H1 (cell line): ENCODE data around the gene BRD1. TPM values are rescaled to one million over a fixed set of nuclear protein-coding genes. Genes with fewer than 3 reads are reported as not detected.

Experiments used
- CTCF ChIA-PET: fragments of 300-600 bp; sonication (Branson Sonifier 250); formaldehyde crosslinking; loops from one replicate; lab custom pipeline; 2021; ENCODE audit not compliant: partially characterized antibody; lab: Charles Lee
- POLR2A ChIA-PET: fragments of 300-600 bp; sonication (Branson Sonifier 250); formaldehyde crosslinking; loops from one replicate; lab custom pipeline; 2021; ENCODE audit warnings: inconsistent platforms; ENCODE audit not compliant: partially characterized antibody; lab: Charles Lee
- DNase-seq, 2 experiments: peaks; one replicate each; pipeline versions ENCODE4 v3.0.0 to v3.0.0-alpha.2; 2010 to 2022; ENCODE audit warnings: low spot score in 2 of 2, low read depth in 1 of 2, mixed read lengths in 1 of 2
- FAIRE-seq: peaks from 2 replicates; lab custom pipeline; 2011; peaks lifted over from hg19 to GRCh38; lab: Jason Lieb, UNC
- H2AFZ ChIP-seq: 2 replicates; pipeline ENCODE4 v1.8.1; 2012; ENCODE audit warnings: low read length, inconsistent platforms
- H2AK5ac ChIP-seq: 2 replicates; pipeline ENCODE4 v1.6.1; 2013; ENCODE audit warnings: low read depth, low read length
- H2BK120ac ChIP-seq: replicated peaks from 2 replicates; pipeline ENCODE3; 2013; ENCODE audit warnings: low read depth, low read length, inconsistent platforms
- H2BK12ac ChIP-seq: 2 replicates; pipeline ENCODE4 v1.6.1; 2013; ENCODE audit warnings: low read depth, low read length
- H2BK15ac ChIP-seq: 2 replicates; pipeline ENCODE4 v1.6.1; 2013; ENCODE audit warnings: low read length
- H2BK20ac ChIP-seq: 2 replicates; pipeline ENCODE4 v1.6.1; 2013; ENCODE audit warnings: low read length
- H2BK5ac ChIP-seq: 2 replicates; pipeline ENCODE4 v1.6.1; 2013; ENCODE audit warnings: low read depth, low read length
- H3K14ac ChIP-seq: 2 replicates; pipeline ENCODE4 v1.6.1; 2013; ENCODE audit warnings: inconsistent platforms; ENCODE audit not compliant: insufficient read length
- H3K18ac ChIP-seq: 2 replicates; pipeline ENCODE4 v1.6.1; 2013; ENCODE audit warnings: low read length; ENCODE audit errors: extremely low read depth
- H3K23ac ChIP-seq: 2 replicates; pipeline ENCODE4 v1.6.1; 2013; ENCODE audit warnings: inconsistent platforms; ENCODE audit not compliant: insufficient read length
- H3K23me2 ChIP-seq: 2 replicates; pipeline ENCODE4 v1.6.1; 2013; ENCODE audit warnings: low read depth, low read length
- H3K27ac ChIP-seq: 2 replicates; pipeline ENCODE4 v1.6.1; 2011; ENCODE audit warnings: low read depth, low read length, inconsistent platforms
- H3K27me3 ChIP-seq, 4 experiments: replicated peaks in 1 of 4; 1 replicate in 1 of 4; 2 replicates in 3 of 4; pipeline versions ENCODE4 v1.6.1 to v1.8.1; 2011 to 2013; ENCODE audit warnings: low read length in 3 of 4, mild to moderate bottlenecking in 3 of 4, inconsistent platforms in 2 of 4, mixed read lengths in 2 of 4, moderate library complexity in 1 of 4; ENCODE audit not compliant: control insufficient read depth in 3 of 4, insufficient read depth in 3 of 4; ENCODE audit errors: extremely low read depth in 1 of 4
- H3K36me3 ChIP-seq, 4 experiments: 2 replicates each; pipeline versions ENCODE4 v1.6.1 to v1.8.1; 2011 to 2013; ENCODE audit warnings: mild to moderate bottlenecking in 4 of 4, low read length in 3 of 4, moderate library complexity in 2 of 4, control low read depth in 1 of 4, inconsistent platforms in 1 of 4; ENCODE audit not compliant: insufficient read depth in 4 of 4, control insufficient read depth in 2 of 4
- H3K4ac ChIP-seq: replicated peaks from 2 replicates; pipeline ENCODE3; 2013; ENCODE audit warnings: low read length, low read depth, mixed read lengths, inconsistent platforms; ENCODE audit not compliant: insufficient read length
- H3K4me1 ChIP-seq, 4 experiments: replicated peaks in 1 of 4; 1 replicate in 1 of 4; 2 replicates in 3 of 4; pipeline versions ENCODE4 v1.6.1 to v1.8.1; 2011 to 2013; ENCODE audit warnings: low read length in 3 of 4, inconsistent platforms in 2 of 4, mixed read lengths in 1 of 4; ENCODE audit not compliant: insufficient read depth in 4 of 4, control insufficient read depth in 3 of 4
- H3K4me2 ChIP-seq, 2 experiments: 2 replicates each; pipeline versions ENCODE4 v1.6.1 to v1.8.1; 2011 to 2013; ENCODE audit warnings: low read depth in 2 of 2, low read length in 2 of 2, control low read depth in 1 of 2, inconsistent platforms in 1 of 2, mild to moderate bottlenecking in 1 of 2; ENCODE audit not compliant: insufficient read depth in 1 of 2
- H3K4me3 ChIP-seq, 4 experiments: fragments of 200-600, 300-600 bp in 1 of 4; sonication (generic), shearing (Covaris generic), sonication (Bioruptor Twin) in 1 of 4; 2 replicates each; pipeline versions ENCODE4 v1.5.1 to v1.8.1; 2011 to 2016; ENCODE audit warnings: low read length in 4 of 4, low read depth in 3 of 4, control low read depth in 2 of 4, inconsistent platforms in 2 of 4, mild to moderate bottlenecking in 2 of 4, mixed read lengths in 1 of 4, moderate library complexity in 1 of 4; ENCODE audit not compliant: insufficient read depth in 2 of 4; ENCODE audit errors: extremely low read depth in 1 of 4
- H3K56ac ChIP-seq: replicated peaks from 2 replicates; pipeline ENCODE3; 2013; ENCODE audit warnings: low read depth, mild to moderate bottlenecking, mixed read lengths, low read length, inconsistent platforms; ENCODE audit not compliant: insufficient read length
- H3K79me1 ChIP-seq: 2 replicates; pipeline ENCODE4 v1.6.1; 2013; ENCODE audit warnings: low read depth, low read length, control low read depth
- H3K79me2 ChIP-seq, 2 experiments: 2 replicates each; pipeline versions ENCODE4 v1.6.1 to v1.8.1; 2012 to 2013; ENCODE audit warnings: low read length in 2 of 2, mild to moderate bottlenecking in 2 of 2, inconsistent platforms in 1 of 2; ENCODE audit not compliant: insufficient read depth in 2 of 2, control insufficient read depth in 1 of 2
- H3K9ac ChIP-seq, 4 experiments: replicated peaks in 1 of 4; 1 replicate in 1 of 4; 2 replicates in 3 of 4; pipeline versions ENCODE4 v1.6.1 to v1.8.1; 2011 to 2013; ENCODE audit warnings: low read depth in 3 of 4, low read length in 3 of 4, control low read depth in 2 of 4, mild to moderate bottlenecking in 2 of 4, moderate library complexity in 2 of 4, inconsistent platforms in 1 of 4; ENCODE audit errors: extremely low read depth in 1 of 4
- H3K9me3 ChIP-seq, 2 experiments: 2 replicates each; pipeline versions ENCODE4 v1.6.1 to v1.8.1; 2012 to 2013; ENCODE audit warnings: mild to moderate bottlenecking in 2 of 2, moderate library complexity in 2 of 2, control low read depth in 1 of 2, inconsistent platforms in 1 of 2, low read depth in 1 of 2, low read length in 1 of 2, mixed read lengths in 1 of 2; ENCODE audit not compliant: insufficient read depth in 2 of 2
- H4K20me1 ChIP-seq, 2 experiments: replicated peaks in 1 of 2; 2 replicates each; pipeline versions ENCODE3 to v1.8.1; 2011 to 2013; ENCODE audit warnings: inconsistent platforms in 2 of 2, low read length in 2 of 2, mild to moderate bottlenecking in 1 of 2; ENCODE audit not compliant: insufficient read depth in 2 of 2, control insufficient read depth in 1 of 2
- H4K5ac ChIP-seq: 2 replicates; pipeline ENCODE4 v1.6.1; 2013; ENCODE audit warnings: low read length, low read depth, mixed read lengths, inconsistent platforms; ENCODE audit not compliant: insufficient read length
- H4K8ac ChIP-seq: 2 replicates; pipeline ENCODE4 v1.8.0; 2013; ENCODE audit warnings: mild to moderate bottlenecking, moderate library complexity, low read length, inconsistent platforms; ENCODE audit not compliant: insufficient read depth; ENCODE audit errors: extremely low read depth
- H4K91ac ChIP-seq: replicated peaks from 2 replicates; pipeline ENCODE3; 2013; ENCODE audit warnings: low read length, mixed read lengths, inconsistent platforms; ENCODE audit not compliant: insufficient read length
- BCL11A ChIP-seq, 2 experiments: IDR thresholded peaks; one replicate each; pipeline ENCODE4 v1.6.1; 2011; ENCODE audit warnings: low read depth in 2 of 2, low read length in 2 of 2, mild to moderate bottlenecking in 2 of 2
- EGR1 ChIP-seq: IDR thresholded peaks from 2 replicates; pipeline ENCODE4 v1.6.1; 2011; ENCODE audit warnings: low read depth, low read length, borderline replicate concordance
- JUN ChIP-seq: IDR thresholded peaks from 2 replicates; pipeline ENCODE4 v1.6.1; 2011; ENCODE audit warnings: low read depth, mild to moderate bottlenecking, improper control_type of control experiment, low read length
- NANOG ChIP-seq: IDR thresholded peaks from 2 replicates; pipeline ENCODE4 v1.6.1; 2011; ENCODE audit warnings: low read length, low read depth, mild to moderate bottlenecking, inconsistent platforms; ENCODE audit not compliant: insufficient read depth, poor library complexity, severe bottlenecking
- RAD21 ChIP-seq, 2 experiments: IDR thresholded peaks in 1 of 2; conservative IDR thresholded peaks in 1 of 2; 2 replicates each; pipeline ENCODE4 v1.6.1; 2011; ENCODE audit warnings: low read depth in 2 of 2, low read length in 2 of 2, improper control_type of control experiment in 1 of 2, inconsistent platforms in 1 of 2, mild to moderate bottlenecking in 1 of 2, moderate library complexity in 1 of 2
- RNF2 ChIP-seq: fragments of 200-900, 300-1000 bp; sonication (generic); IDR thresholded peaks from 2 replicates; pipeline ENCODE4 v1.7.1; 2016; ENCODE audit warnings: borderline replicate concordance, low read depth, mild to moderate bottlenecking, antibody characterized with exemption, low read length; ENCODE audit not compliant: poor library complexity, severe bottlenecking; ENCODE audit errors: missing control alignments
- TBP ChIP-seq: IDR thresholded peaks from 2 replicates; pipeline ENCODE4 v1.6.1; 2011; ENCODE audit warnings: low read depth, low read length, improper control_type of control experiment
- WGBS, 2 experiments: shearing (Covaris generic) in 1 of 2; methylation state at CpG; one replicate each; pipeline versions ENCODE4 v1.1.6 to v1.1.7; 2013 to 2015; ENCODE audit warnings: low lambda C conversion rate in 2 of 2, mixed read lengths in 2 of 2, inconsistent platforms in 1 of 2, low coverage in 1 of 2, missing lambda C conversion rate in 1 of 2; ENCODE audit not compliant: insufficient replicate concordance in 2 of 2, insufficient coverage in 1 of 2, insufficient read length in 1 of 2; ENCODE audit errors: extremely low coverage in 1 of 2, missing lambda C conversion rate in 1 of 2; 5-methylcytosine and 5-hydroxymethylcytosine counted together
- polyA plus RNA-seq, 7 experiments: library from polyadenylated mRNA; depleted of rRNA in 3 of 7; stranded (reverse) in 5 of 7; unstranded in 2 of 7; fragments of >200 nt in 5 of 7; fragments of 200-250 nt in 2 of 7; gene quantifications; 1 replicate in 5 of 7; 2 replicates in 1 of 7; 4 replicates in 1 of 7; pipeline versions ENCODE4 v1.2.1 to v1.2.3, GENCODE V29; 2011 to 2013; ENCODE audit warnings: missing spikeins in 2 of 7, mixed read lengths in 2 of 7
- total RNA-seq: library from RNA; stranded (reverse); fragmentation: NEBNext Ultra II Directional; extraction: Animal tissue kit (Norgen Biotek cat#: 25700); gene quantifications from 2 replicates; pipeline ENCODE4 v1.2.1, GENCODE V29; 2021
- TF ChIP-seq, protein P1 (sequence below), 3 experiments: IDR thresholded peaks; 1 replicate in 2 of 3; 2 replicates in 1 of 3; pipeline versions ENCODE4 v1.5.1 to v1.6.1; 2011; ENCODE audit warnings: low read length in 3 of 3, mild to moderate bottlenecking in 3 of 3, inconsistent platforms in 2 of 3, low read depth in 1 of 3, moderate library complexity in 1 of 3; ENCODE audit not compliant: insufficient read depth in 1 of 3; ENCODE audit errors: control extremely low read depth in 1 of 3

The BRD1 gene
- total and polyA plus RNA-seq, 2 of the 8 experiments (the other 6 are each of a cell fraction or from before 2014, with no cell fraction given): 6.8 to 34.0 TPM

DNA sequence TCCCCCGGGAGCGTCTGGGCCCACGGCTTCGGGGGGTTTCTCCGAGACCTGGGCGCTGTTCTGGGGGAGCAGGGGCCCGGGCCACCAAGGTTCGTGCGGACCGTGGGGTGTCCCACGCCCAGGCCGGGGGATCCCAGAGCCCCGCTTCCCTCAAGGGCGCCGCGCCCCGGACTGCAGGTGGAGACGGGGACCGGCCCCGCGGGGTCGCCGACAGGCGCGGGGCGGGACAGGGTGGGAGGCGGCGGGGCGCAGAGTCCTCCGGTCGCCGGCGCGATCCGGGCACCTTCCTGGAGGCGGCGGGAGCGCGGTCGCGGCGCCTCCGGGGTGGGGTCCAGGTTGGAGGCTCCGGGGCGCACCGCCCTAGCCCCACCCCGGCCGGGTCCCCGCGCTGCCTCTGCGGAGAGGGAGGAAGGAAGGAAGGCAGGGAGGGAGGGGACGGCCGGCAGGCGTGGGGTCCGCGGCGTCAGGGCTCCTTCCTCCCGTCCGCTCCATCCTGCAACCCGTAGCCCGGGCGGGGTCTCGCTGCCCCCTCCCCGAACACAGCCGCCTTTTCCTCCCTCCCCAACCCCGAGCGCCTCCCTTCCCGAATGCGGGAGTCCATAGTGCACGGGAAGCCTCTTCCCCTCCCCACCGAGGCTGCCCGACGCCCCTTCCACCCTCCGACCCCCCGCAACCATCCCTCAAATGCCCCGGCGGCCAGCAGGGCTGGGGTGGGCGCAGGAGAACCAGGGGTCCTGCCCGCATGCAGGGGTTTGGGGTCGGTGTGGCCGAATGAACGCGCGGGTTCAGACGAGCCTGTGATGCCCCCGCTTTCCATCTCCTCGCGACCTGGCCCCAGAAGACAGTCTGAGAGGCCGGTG, 21.7 kb upstream of the BRD1 start:
- Histone ChIP-seq H3K9me3 (no peaks in the 10 kb centered on the region), H3K4me3 (peak overlapping the region; percentile 27 to 67 (median 32)), H4K8ac (peak overlapping the region; percentile 11), H2BK120ac (no peak overlapping the region), H2AFZ (no peak overlapping the region), H3K9ac (no peak overlapping the region), H3K36me3 (peaks cover 0 to 16% (median 0%) of the 10 kb centered on the region in 4 experiments; a peak in 1 of 8 replicates), H4K91ac (no peak overlapping the region), H3K18ac (no peak overlapping the region), H3K4me1 (peaks cover 0 to 6% (median 2%) of the 10 kb centered on the region in 4 experiments; a peak in 4 of 7 replicates), H2BK5ac (no peak overlapping the region), H2AK5ac (no peak overlapping the region), H3K27me3 (peaks cover 46 to 77% (median 66%) of the 10 kb centered on the region in 4 experiments), H3K79me1 (no peaks in the 10 kb centered on the region), H2BK15ac (no peak overlapping the region), H3K4me2 (peak overlapping the region; percentile 62 to 94), H3K56ac (no peak overlapping the region), H4K5ac (no peak overlapping the region), H4K20me1 (peaks cover 2 to 8% of the 10 kb centered on the region in 2 experiments), H2BK20ac (no peak overlapping the region), H3K79me2 (peaks cover 0 to 2% of the 10 kb centered on the region in 2 experiments; a peak in 2 of 4 replicates), H3K23me2 (peaks cover 20% of the 10 kb centered on the region), H3K4ac (no peak overlapping the region), H2BK12ac (no peak overlapping the region), H3K23ac (no peak overlapping the region), H3K27ac (no peak overlapping the region), H3K14ac (no peak overlapping the region)
- CTCF ChIA-PET: no interaction called here
- POLR2A ChIA-PET: no interaction called here
- FAIRE-seq: no peak
- DNase-seq: no peak
- 8% methylated on average over 39 of the region's 89 CpGs; no CpG with 5 or more reads in 1 of the 2 experiments for WGBS, 2 experiments
- TF ChIP-seq, protein P1, sequence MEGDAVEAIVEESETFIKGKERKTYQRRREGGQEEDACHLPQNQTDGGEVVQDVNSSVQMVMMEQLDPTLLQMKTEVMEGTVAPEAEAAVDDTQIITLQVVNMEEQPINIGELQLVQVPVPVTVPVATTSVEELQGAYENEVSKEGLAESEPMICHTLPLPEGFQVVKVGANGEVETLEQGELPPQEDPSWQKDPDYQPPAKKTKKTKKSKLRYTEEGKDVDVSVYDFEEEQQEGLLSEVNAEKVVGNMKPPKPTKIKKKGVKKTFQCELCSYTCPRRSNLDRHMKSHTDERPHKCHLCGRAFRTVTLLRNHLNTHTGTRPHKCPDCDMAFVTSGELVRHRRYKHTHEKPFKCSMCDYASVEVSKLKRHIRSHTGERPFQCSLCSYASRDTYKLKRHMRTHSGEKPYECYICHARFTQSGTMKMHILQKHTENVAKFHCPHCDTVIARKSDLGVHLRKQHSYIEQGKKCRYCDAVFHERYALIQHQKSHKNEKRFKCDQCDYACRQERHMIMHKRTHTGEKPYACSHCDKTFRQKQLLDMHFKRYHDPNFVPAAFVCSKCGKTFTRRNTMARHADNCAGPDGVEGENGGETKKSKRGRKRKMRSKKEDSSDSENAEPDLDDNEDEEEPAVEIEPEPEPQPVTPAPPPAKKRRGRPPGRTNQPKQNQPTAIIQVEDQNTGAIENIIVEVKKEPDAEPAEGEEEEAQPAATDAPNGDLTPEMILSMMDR (IDR thresholded peaks at IDR 0.05; ENCODE audit: control extremely low read depth in 1 of 3, insufficient read depth in 1 of 3, low read depth in 1 of 3, low read length in 3 of 3): no peak
- TF ChIP-seq NANOG (no peak), JUN (no peak), RNF2 (peak; percentile 61), BCL11A (IDR thresholded peaks at IDR 0.05; ENCODE audit: low read depth in 2 of 2, low read length in 2 of 2) (no peak), EGR1 (no peak), RAD21 (IDR thresholded peaks at IDR 0.05 in 1 of 2, conservative IDR thresholded peaks at IDR 0.05 in 1 of 2; ENCODE audit: low read depth in 2 of 2, low read length in 2 of 2) (no peak), TBP (no peak)
